Duodenal mucosa (tissue), 2 donors: ENCODE measurements around the gene KCNMA1.

Source experiments
- H3K27ac ChIP-seq: one replicate; pipeline ENCODE4 v1.7.0; 2013; ENCODE audit warnings: low read depth, low read length
- H3K27me3 ChIP-seq, 2 donors: one replicate each; pipeline ENCODE4 v1.7.0; 2013; ENCODE audit warnings: low read length in 2 of 2, control low read depth in 1 of 2; ENCODE audit not compliant: insufficient read depth in 2 of 2, control insufficient read depth in 1 of 2
- H3K36me3 ChIP-seq, 2 donors: one replicate each; pipeline ENCODE4 v1.7.0; 2013; ENCODE audit warnings: low read length in 2 of 2, control low read depth in 1 of 2; ENCODE audit not compliant: insufficient read depth in 2 of 2, control insufficient read depth in 1 of 2
- H3K4me1 ChIP-seq, 2 donors: one replicate each; pipeline ENCODE4 v1.7.0; 2013; ENCODE audit warnings: low read length in 2 of 2, control low read depth in 1 of 2; ENCODE audit not compliant: insufficient read depth in 2 of 2, control insufficient read depth in 1 of 2
- H3K4me3 ChIP-seq, 2 donors: one replicate each; pipeline ENCODE4 v1.7.0; 2013; ENCODE audit warnings: low read length in 2 of 2, low read depth in 1 of 2
- H3K9ac ChIP-seq, 2 donors: one replicate each; pipeline ENCODE4 v1.7.0; 2013; ENCODE audit warnings: low read length in 2 of 2, low read depth in 1 of 2
- H3K9me3 ChIP-seq, 2 donors: one replicate each; pipeline ENCODE4 v1.7.0; 2013; ENCODE audit warnings: low read length in 2 of 2, control low read depth in 1 of 2; ENCODE audit not compliant: control insufficient read depth in 1 of 2

The KCNMA1 gene

GRCh38 chr10:76922666-76923065 lies 714.9 kb downstream of the KCNMA1 start:
- H3K9me3 ChIP-seq: no peaks in the 10 kb centered on the region
- no peak overlapping the region for H3K9ac ChIP-seq
- H3K4me3 ChIP-seq: no peak overlapping the region
- H3K36me3 ChIP-seq: no peaks in the 10 kb centered on the region
- no peaks in the 10 kb centered on the region for H3K4me1 ChIP-seq
- H3K27ac ChIP-seq: no peak overlapping the region
- no peaks in the 10 kb centered on the region for H3K27me3 ChIP-seq

GRCh38 chr10:76921383-76922010 lies 716.1 kb downstream of the KCNMA1 start:
- Histone ChIP-seq H3K9me3 (no peaks in the 10 kb centered on the region), H3K4me1 (no peaks in the 10 kb centered on the region), H3K9ac (no peak overlapping the region), H3K27ac (no peak overlapping the region), H3K4me3 (no peak overlapping the region), H3K36me3 (no peaks in the 10 kb centered on the region), H3K27me3 (no peaks in the 10 kb centered on the region)

- Histone ChIP-seq H3K27me3 (no peaks in the 10 kb centered on the region), H3K27ac (no peak overlapping the region), H3K36me3 (no peaks in the 10 kb centered on the region), H3K4me3 (no peak overlapping the region), H3K4me1 (no peaks in the 10 kb centered on the region), H3K9me3 (no peaks in the 10 kb centered on the region), H3K9ac (no peak overlapping the region)
Measured at GRCh38 chr10:76920581-76920980, 717.0 kb downstream of the KCNMA1 start.

- no peaks in the 10 kb centered on the region for H3K36me3 ChIP-seq
- no peak overlapping the region for H3K4me3 ChIP-seq
- H3K4me1 ChIP-seq: no peaks in the 10 kb centered on the region
- no peak overlapping the region for H3K27ac ChIP-seq
- H3K9me3 ChIP-seq: no peaks in the 10 kb centered on the region
- no peaks in the 10 kb centered on the region for H3K27me3 ChIP-seq
- no peak overlapping the region for H3K9ac ChIP-seq
Measured at GRCh38 chr10:76918106-76918505, 719.5 kb downstream of the KCNMA1 start.

GRCh38 chr10:76917071-76917470 lies 720.5 kb downstream of the KCNMA1 start:
- Histone ChIP-seq H3K36me3 (no peaks in the 10 kb centered on the region), H3K27me3 (no peaks in the 10 kb centered on the region), H3K9me3 (no peaks in the 10 kb centered on the region), H3K9ac (no peak overlapping the region), H3K4me1 (no peaks in the 10 kb centered on the region), H3K27ac (no peak overlapping the region), H3K4me3 (no peak overlapping the region)

- no peak overlapping the region for H3K9ac ChIP-seq
- no peaks in the 10 kb centered on the region for H3K36me3 ChIP-seq
- no peak overlapping the region for H3K4me3 ChIP-seq
- H3K27ac ChIP-seq: no peak overlapping the region
- no peaks in the 10 kb centered on the region for H3K9me3 ChIP-seq
- H3K27me3 ChIP-seq: no peaks in the 10 kb centered on the region
- H3K4me1 ChIP-seq: no peaks in the 10 kb centered on the region
Measured at GRCh38 chr10:76916536-76916935, 721.1 kb downstream of the KCNMA1 start.

GRCh38 chr10:76915316-76915715 lies 722.3 kb downstream of the KCNMA1 start:
- H3K4me1 ChIP-seq: no peaks in the 10 kb centered on the region
- H3K27me3 ChIP-seq: no peaks in the 10 kb centered on the region
- no peak overlapping the region for H3K27ac ChIP-seq
- H3K9ac ChIP-seq: no peak overlapping the region
- no peak overlapping the region for H3K4me3 ChIP-seq
- H3K36me3 ChIP-seq: no peaks in the 10 kb centered on the region
- no peaks in the 10 kb centered on the region for H3K9me3 ChIP-seq

GRCh38 chr10:76911184-76911583 lies 726.4 kb downstream of the KCNMA1 start:
- Histone ChIP-seq H3K9ac (no peak overlapping the region), H3K4me1 (no peaks in the 10 kb centered on the region), H3K27me3 (no peaks in the 10 kb centered on the region), H3K9me3 (no peaks in the 10 kb centered on the region), H3K27ac (no peak overlapping the region), H3K4me3 (no peak overlapping the region), H3K36me3 (no peaks in the 10 kb centered on the region)

GRCh38 chr10:76910184-76910962 lies 727.2 kb downstream of the KCNMA1 start:
- Histone ChIP-seq H3K9me3 (no peaks in the 10 kb centered on the region), H3K27me3 (no peaks in the 10 kb centered on the region), H3K4me3 (no peak overlapping the region), H3K27ac (no peak overlapping the region), H3K36me3 (no peaks in the 10 kb centered on the region), H3K4me1 (no peaks in the 10 kb centered on the region), H3K9ac (no peak overlapping the region)

GRCh38 chr10:76906256-76906655 lies 731.4 kb downstream of the KCNMA1 start:
- H3K36me3 ChIP-seq: no peaks in the 10 kb centered on the region
- H3K4me1 ChIP-seq: no peaks in the 10 kb centered on the region
- no peaks in the 10 kb centered on the region for H3K27me3 ChIP-seq
- no peak overlapping the region for H3K9ac ChIP-seq
- H3K9me3 ChIP-seq: no peaks in the 10 kb centered on the region
- H3K27ac ChIP-seq: no peak overlapping the region
- H3K4me3 ChIP-seq: no peak overlapping the region
